T-cell (primary cell): Measurements from ENCODE around the gene MMP19. TPM values are rescaled to one million over a fixed set of nuclear protein-coding genes. Genes with fewer than 3 reads are reported as not detected.

ENCODE experiments used
- ATAC-seq, 4 experiments: fragments of 200-7000 bp in 3 of 4; fragments of 150-1000 bp in 1 of 4; cut with Tn5 transposase; replicated peaks in 1 of 4; 1 replicate in 3 of 4; 2 replicates in 1 of 4; pipeline ENCODE4 v1.10.0; 2021; ENCODE audit warnings: moderate library complexity in 3 of 4, mild to moderate bottlenecking in 2 of 4, moderate number of reproducible peaks in 1 of 4
- CTCF ChIA-PET, 2 donors: fragments of 300-600 bp; sonication (Branson Sonifier 250); formaldehyde crosslinking; loops; one replicate each; lab custom pipeline; 2022; ENCODE audit warnings: antibody characterized with exemption in 2 of 2; lab: Charles Lee
- POLR2A ChIA-PET, 2 donors: fragments of 300-600 bp; sonication (Branson Sonifier 250); formaldehyde crosslinking; loops; one replicate each; lab custom pipeline; 2022; ENCODE audit warnings: antibody characterized with exemption in 2 of 2; lab: Charles Lee
- DNase-seq, 35 experiments: peaks; one replicate each; pipeline versions ENCODE4 v3.0.0 to v3.0.0-alpha.2; 2013 to 2023
- H3K27ac ChIP-seq: one replicate; pipeline ENCODE4 v1.5.1; 2013; ENCODE audit warnings: low read length
- H3K27me3 ChIP-seq, 2 experiments: replicated peaks in 1 of 2; 1 replicate in 1 of 2; 2 replicates in 1 of 2; pipeline versions ENCODE4 v1.6.1 to v1.7.0; 2013; ENCODE audit warnings: low read length in 1 of 2, mixed read lengths in 1 of 2; ENCODE audit not compliant: control insufficient read depth in 2 of 2, insufficient read depth in 2 of 2; ENCODE audit errors: extremely low read depth in 1 of 2
- H3K36me3 ChIP-seq, 2 donors: 1 replicate in 1 of 2; 2 replicates in 1 of 2; pipeline versions ENCODE4 v1.6.1 to v1.7.0; 2013; ENCODE audit warnings: low read length in 1 of 2; ENCODE audit not compliant: control insufficient read depth in 2 of 2, insufficient read depth in 1 of 2; ENCODE audit errors: extremely low read depth in 1 of 2
- H3K4me1 ChIP-seq, 2 experiments: 1 replicate in 1 of 2; 2 replicates in 1 of 2; pipeline versions ENCODE4 v1.6.1 to v1.7.0; 2013; ENCODE audit warnings: low read length in 2 of 2, mixed read lengths in 1 of 2; ENCODE audit not compliant: insufficient read depth in 2 of 2, control insufficient read depth in 1 of 2; ENCODE audit errors: extremely low read depth in 1 of 2
- H3K4me3 ChIP-seq, 2 donors: 1 replicate in 1 of 2; 2 replicates in 1 of 2; pipeline versions ENCODE4 v1.5.1 to v1.7.0; 2013; ENCODE audit warnings: mild to moderate bottlenecking in 2 of 2, low read length in 1 of 2, moderate library complexity in 1 of 2; ENCODE audit not compliant: control insufficient read depth in 1 of 2; ENCODE audit errors: extremely low read depth in 1 of 2
- H3K9me3 ChIP-seq: 2 replicates; pipeline ENCODE4 v1.7.0; 2013
- H3K27ac Mint-ChIP-seq, 2 donors: one replicate each; pipeline ENCODE4 v1.8.0; 2020 to 2021; ENCODE audit warnings: mild to moderate bottlenecking in 2 of 2, mixed read lengths in 2 of 2
- H3K27me3 Mint-ChIP-seq, 2 donors: one replicate each; pipeline ENCODE4 v1.8.0; 2021 to 2022; ENCODE audit warnings: mixed read lengths in 2 of 2
- H3K36me3 Mint-ChIP-seq: one replicate; pipeline ENCODE4 v1.8.0; 2021; ENCODE audit warnings: mixed read lengths
- H3K4me1 Mint-ChIP-seq, 3 donors: one replicate each; pipeline ENCODE4 v1.8.0; 2020 to 2022; ENCODE audit warnings: mixed read lengths in 3 of 3, mild to moderate bottlenecking in 1 of 3
- H3K4me3 Mint-ChIP-seq, 3 donors: one replicate each; pipeline ENCODE4 v1.8.0; 2020 to 2022; ENCODE audit warnings: mild to moderate bottlenecking in 3 of 3, mixed read lengths in 3 of 3, moderate library complexity in 3 of 3
- H3K9me3 Mint-ChIP-seq, 3 donors: one replicate each; pipeline ENCODE4 v1.8.0; 2020 to 2022; ENCODE audit warnings: mixed read lengths in 3 of 3
- WGBS: methylation state at CpG from one replicate; pipeline ENCODE4 v1.1.5; 2013; ENCODE audit warnings: missing lambda C conversion rate; ENCODE audit not compliant: insufficient coverage; 5-methylcytosine and 5-hydroxymethylcytosine counted together
- total RNA-seq, 35 experiments: library from RNA in 6 of 35; stranded (reverse) in 6 of 35; fragments of 120-200 nt in 1 of 35; gene quantifications; one replicate each; pipeline versions ENCODE4 v1.2.1 to v1.2.4 and lab custom pipeline; 2013 to 2026

MMP19 gene
- total RNA-seq, 5 donors from 2014 or later (not counting 1 experiment from before 2014, with no cell fraction given), result not detected

DNA sequence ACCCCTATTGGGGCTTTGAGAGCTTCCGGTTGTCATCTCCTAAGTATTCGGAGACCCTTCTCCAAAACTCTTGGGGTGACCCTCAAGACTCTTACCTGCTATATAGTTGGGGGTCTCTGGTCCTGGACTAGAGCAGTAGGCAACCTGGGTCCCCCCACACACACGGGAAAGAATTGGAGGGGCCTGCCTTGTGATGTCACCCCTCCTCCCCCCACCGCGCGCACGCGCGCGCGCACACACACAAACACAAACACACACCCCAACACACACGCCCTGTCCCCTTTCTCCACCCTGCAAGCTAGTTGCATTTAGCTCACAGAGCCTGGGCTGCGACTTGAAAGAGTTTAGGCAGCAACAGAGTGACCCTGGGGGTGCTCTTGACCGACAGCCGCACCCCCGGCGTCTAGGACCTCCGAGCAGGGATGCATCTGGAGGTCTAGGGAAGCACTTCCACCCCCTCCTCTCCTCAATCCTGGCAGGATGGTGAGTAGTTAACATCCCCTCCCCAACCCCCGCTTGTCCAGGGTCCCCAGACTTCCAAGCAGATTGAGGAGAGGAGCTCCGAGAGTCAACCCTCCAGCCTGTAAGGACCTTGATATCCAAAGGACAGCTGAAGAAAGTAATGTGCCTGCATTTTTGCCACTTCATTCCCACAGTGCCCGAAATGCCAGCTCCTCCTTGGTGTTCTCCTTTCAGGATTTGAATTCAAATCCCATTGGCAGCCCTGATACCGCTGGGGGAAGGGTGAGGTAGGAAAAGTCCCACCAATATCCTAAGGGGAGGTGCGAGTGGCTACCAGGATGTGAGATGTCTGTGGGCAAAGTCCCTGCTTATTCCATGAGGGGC lies 11.9 kb downstream of the MMP19 start:
- Mint-ChIP-seq H3K36me3 (peaks cover 8% of the 10 kb centered on the region), H3K4me1 (peaks cover 47 to 62% (median 59%) of the 10 kb centered on the region in 3 donors), H3K4me3 (peak overlapping the region; percentile 94 to 97 (median 94)), H3K27ac (peak overlapping the region; percentile 88 to 90), H3K9me3 (no peaks in the 10 kb centered on the region), H3K27me3 (no peaks in the 10 kb centered on the region)
- no peaks in the 10 kb centered on the region for H3K9me3 ChIP-seq
- peak in 1 of 4 experiments; percentile 11 for ATAC-seq
- POLR2A ChIA-PET, result interaction anchor here (0.6 to 4.2 kb wide), 6 partner anchors 9 to 293 kb away, joined by 3 to 84 read pairs (median 4); partner anchors contain the start of genes ORMDL2 (in 2 of the 2) and SARNP (in 2 of the 2)
- peak overlapping the region; percentile 72 to 86 for H3K4me3 ChIP-seq
- CTCF ChIA-PET, result interaction anchor here (1.2 to 3.7 kb wide), 6 partner anchors 13 to 143 kb away, joined by 4 to 62 read pairs (median 8); partner anchors contain the start of genes ORMDL2 (in 1 of the 2), PYM1 (in 1 of the 2), RAB5B (in 1 of the 2) and SARNP (in 1 of the 2)
- WGBS, result 0% methylated on average over 10 of the region's 23 CpGs
- peak overlapping the region; percentile 50 for H3K27ac ChIP-seq
- H3K36me3 ChIP-seq, result peaks cover 0 to 9% of the 10 kb centered on the region in 2 donors
- peak in 34 of 35 experiments; percentile 36 to 71 (median 54) for DNase-seq
- H3K27me3 ChIP-seq, result no peaks in the 10 kb centered on the region
- peaks cover 23 to 56% of the 10 kb centered on the region in 2 experiments for H3K4me1 ChIP-seq

DNA sequence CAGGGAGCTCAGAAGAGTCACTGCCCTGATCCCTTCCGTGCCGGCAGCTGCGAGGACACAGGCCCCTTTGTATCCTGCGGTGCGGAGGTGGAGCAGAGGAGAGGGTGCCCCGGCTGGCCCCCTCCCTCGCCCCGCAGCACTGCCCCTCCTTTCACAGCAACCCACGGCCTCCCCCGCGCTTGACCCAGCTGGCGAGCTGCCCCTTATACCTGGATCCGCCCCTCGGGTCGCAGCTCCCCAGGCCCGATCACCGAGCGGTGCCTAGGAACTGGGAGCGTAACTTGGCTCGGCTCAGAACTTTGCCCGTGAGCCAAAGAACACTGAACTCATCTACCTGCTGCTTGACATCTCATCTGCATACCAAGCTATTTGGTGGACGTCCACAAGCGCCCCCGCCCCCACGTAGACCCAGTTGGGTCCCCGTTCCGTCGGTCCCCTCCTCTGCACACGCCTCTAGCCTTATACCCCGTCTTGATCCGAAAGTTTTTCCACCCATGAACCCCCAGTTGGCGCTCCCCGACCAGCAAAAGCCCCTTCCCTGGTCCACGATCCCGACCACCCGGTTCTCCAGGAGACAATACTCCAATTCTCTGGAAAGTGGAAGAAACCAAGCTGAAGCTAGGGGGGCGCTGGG lies 12.7 kb downstream of the MMP19 start:
- CTCF ChIA-PET, result interaction anchor here (0.6 to 3.7 kb wide), 18 partner anchors 12 to 1717 kb away, joined by 3 to 62 read pairs (median 4); partner anchors contain the start of genes BLOC1S1 (in 1 of the 2), DCTN2 (in 1 of the 2), ESYT1 (in 1 of the 2) and NEMP1 (in 1 of the 2)
- DNase-seq (peak in 28 of 35 experiments; percentile 10 to 52 (median 28)), ATAC-seq (peak; percentile 10 to 19 (median 12))
- Histone ChIP-seq H3K27ac (peak overlapping the region; percentile 50), H3K27me3 (no peaks in the 10 kb centered on the region), H3K36me3 (peaks cover 0 to 7% of the 10 kb centered on the region in 2 donors), H3K4me3 (peak overlapping the region; percentile 72 to 86), H3K9me3 (no peaks in the 10 kb centered on the region), H3K4me1 (peaks cover 26 to 62% of the 10 kb centered on the region in 2 experiments)
- POLR2A ChIA-PET, result interaction anchor here (0.6 to 4.2 kb wide), 14 partner anchors 9 to 818 kb away, joined by 3 to 84 read pairs (median 6); partner anchors contain the start of genes ORMDL2 (in 2 of the 2), SARNP (in 2 of the 2), CD63 (in 1 of the 2) and RAB5B (in 1 of the 2)
- peak overlapping the region; percentile 94 to 97 (median 94) for H3K4me3 Mint-ChIP-seq
- WGBS, result 1% methylated on average over 28 of the region's 37 CpGs
- no peaks in the 10 kb centered on the region for H3K27me3 Mint-ChIP-seq
- peaks cover 53 to 65% (median 65%) of the 10 kb centered on the region in 3 donors for H3K4me1 Mint-ChIP-seq
- H3K27ac Mint-ChIP-seq, result peak overlapping the region; percentile 88 to 90
- no peaks in the 10 kb centered on the region for H3K9me3 Mint-ChIP-seq
- peaks cover 9% of the 10 kb centered on the region for H3K36me3 Mint-ChIP-seq

DNA sequence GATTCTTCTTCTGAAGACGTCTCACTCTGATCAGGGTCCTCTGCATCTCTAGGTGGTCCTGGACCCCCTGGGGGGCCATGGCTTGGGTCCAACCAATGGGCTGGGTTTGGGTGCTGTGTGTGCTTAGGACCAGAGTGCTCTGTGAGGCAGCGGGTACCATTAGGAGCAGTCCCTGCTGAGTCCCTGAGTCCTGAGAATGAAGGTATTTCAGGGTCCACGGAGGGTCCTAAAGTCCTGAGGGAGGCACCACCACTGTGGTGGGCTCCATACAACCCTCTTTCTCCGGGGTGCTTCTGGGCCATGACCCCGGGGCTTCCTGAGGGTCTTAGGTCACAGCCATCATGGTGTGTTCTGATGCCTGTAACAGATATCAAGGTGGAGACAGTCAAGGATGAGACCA lies 14.4 kb downstream of the MMP19 start:
- no peaks in the 10 kb centered on the region for H3K9me3 Mint-ChIP-seq
- H3K27me3 ChIP-seq, result no peaks in the 10 kb centered on the region
- H3K9me3 ChIP-seq, result no peaks in the 10 kb centered on the region
- H3K36me3 Mint-ChIP-seq, result peaks cover 10% of the 10 kb centered on the region
- H3K27ac Mint-ChIP-seq, result peak overlapping the region; percentile 87 to 90
- 86% methylated on average over 4 of the region's 5 CpGs for WGBS
- peaks cover 61 to 77% (median 70%) of the 10 kb centered on the region in 3 donors for H3K4me1 Mint-ChIP-seq
- DNase-seq (no peak), ATAC-seq (no peak)
- CTCF ChIA-PET, result interaction anchor here in 1 of 2 donors (3.7 kb wide), 1 partner anchor 11 kb away, joined by 62 read pairs; the partner anchor contains the start of genes ORMDL2 and SARNP
- H3K36me3 ChIP-seq, result peaks cover 3 to 5% of the 10 kb centered on the region in 2 donors
- peak overlapping the region; percentile 83 for H3K27ac ChIP-seq
- peak overlapping the region; percentile 94 to 97 (median 94) for H3K4me3 Mint-ChIP-seq
- peak overlapping the region in 1 of 2 donors; percentile 25 for H3K4me3 ChIP-seq
- H3K4me1 ChIP-seq, result peaks cover 31 to 66% of the 10 kb centered on the region in 2 experiments
- POLR2A ChIA-PET, result interaction anchor here (3.3 to 4.2 kb wide), 2 partner anchors 11 kb away, joined by 14 to 84 read pairs; partner anchors contain the start of genes ORMDL2 (in 2 of the 2) and SARNP (in 2 of the 2)
- no peaks in the 10 kb centered on the region for H3K27me3 Mint-ChIP-seq

DNA sequence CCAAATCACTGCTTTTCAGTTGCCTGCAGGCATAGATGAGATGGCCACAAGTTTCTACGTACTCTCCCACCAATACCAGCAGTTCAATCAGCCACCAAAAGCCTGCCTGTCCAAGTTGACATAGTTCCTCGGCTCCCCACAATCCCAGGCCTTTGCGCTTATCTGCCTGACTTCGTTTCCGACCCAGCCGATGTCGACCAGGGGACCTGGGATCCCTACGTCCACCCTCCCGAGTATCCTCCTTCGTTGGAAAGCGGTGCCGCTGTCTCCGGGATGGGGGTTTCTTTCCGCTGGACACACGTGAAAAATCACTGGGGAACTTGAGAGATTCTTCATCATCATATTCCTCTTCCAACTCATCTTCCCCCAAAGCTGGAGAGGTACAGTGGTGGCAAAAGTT lies 14.9 kb downstream of the MMP19 start:
- ATAC-seq (no peak), DNase-seq (no peak)
- peak overlapping the region; percentile 34 for H3K27ac ChIP-seq
- peaks cover 31 to 64% of the 10 kb centered on the region in 2 experiments for H3K4me1 ChIP-seq
- Mint-ChIP-seq H3K36me3 (peaks cover 15% of the 10 kb centered on the region), H3K9me3 (no peaks in the 10 kb centered on the region), H3K27me3 (no peaks in the 10 kb centered on the region), H3K4me3 (peak overlapping the region; percentile 94 to 97 (median 94)), H3K4me1 (peaks cover 61 to 82% (median 70%) of the 10 kb centered on the region in 3 donors), H3K27ac (peak overlapping the region; percentile 87 to 90)
- no peaks in the 10 kb centered on the region for H3K27me3 ChIP-seq
- H3K4me3 ChIP-seq, result no peak overlapping the region
- POLR2A ChIA-PET, result interaction anchor here (3.3 to 4.2 kb wide), 2 partner anchors 10 kb away, joined by 14 to 84 read pairs; partner anchors contain the start of genes ORMDL2 (in 2 of the 2) and SARNP (in 2 of the 2)
- H3K36me3 ChIP-seq, result peaks cover 0 to 11% of the 10 kb centered on the region in 2 donors
- CTCF ChIA-PET, result no interaction called here
- no peaks in the 10 kb centered on the region for H3K9me3 ChIP-seq
- 96% methylated on average over 9 of the region's 15 CpGs for WGBS

DNA sequence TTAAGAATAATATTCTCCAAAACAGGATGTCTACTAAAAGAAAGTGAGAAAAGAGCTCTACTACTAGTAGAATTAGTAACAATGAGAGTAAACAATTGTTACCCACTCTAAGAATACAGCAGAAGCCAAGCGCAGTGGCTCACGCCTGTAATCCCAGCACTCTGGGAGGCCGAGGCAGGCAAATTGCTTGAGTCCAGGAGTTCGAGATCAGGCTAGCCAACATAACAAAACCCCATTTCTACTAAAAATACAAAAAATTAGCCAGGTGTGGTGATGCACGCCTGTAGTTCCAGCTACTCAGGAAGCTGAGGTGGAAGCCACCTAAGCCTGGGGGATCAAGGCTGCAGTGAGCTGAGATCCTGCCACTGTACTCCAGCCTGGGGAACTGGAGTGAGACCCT lies 18.0 kb downstream of the MMP19 start:
- Histone ChIP-seq H3K27ac (no peak overlapping the region), H3K4me3 (no peak overlapping the region), H3K36me3 (peaks cover 13 to 42% of the 10 kb centered on the region in 2 donors), H3K4me1 (peaks cover 26 to 43% of the 10 kb centered on the region in 2 experiments), H3K9me3 (no peaks in the 10 kb centered on the region), H3K27me3 (no peaks in the 10 kb centered on the region)
- Mint-ChIP-seq H3K4me3 (no peak overlapping the region), H3K27ac (peak overlapping the region; percentile 70 to 87), H3K4me1 (peaks cover 41 to 61% (median 45%) of the 10 kb centered on the region in 3 donors), H3K36me3 (peaks cover 28% of the 10 kb centered on the region), H3K9me3 (no peaks in the 10 kb centered on the region), H3K27me3 (no peaks in the 10 kb centered on the region)
- ATAC-seq (no peak), DNase-seq (no peak)
- 73% methylated on average over 3 of the region's 5 CpGs for WGBS
- POLR2A ChIA-PET, result interaction anchor here (0.5 to 0.6 kb wide), 2 partner anchors 55 to 839 kb away, joined by 3 read pairs; no protein-coding TSS in a partner anchor
- CTCF ChIA-PET, result interaction anchor here in 1 of 2 donors (0.6 to 0.7 kb wide), 2 partner anchors 12 to 81 kb away, joined by 3 read pairs; no protein-coding TSS in a partner anchor
